Stimulated activated memory B cell treated with anti-CD40 and anti-IgM and Interleukin-4, amounts not matched to agents 10 μg/mL and 1 μg/mL and 100 μg/mL, for 72 hours (primary cell): ENCODE data around the gene PIP4K2C.

Experiments used
- ATAC-seq: fragments of 150-1000 bp; cut with Tn5 transposase; 2 replicates; pipeline ENCODE4 v1.10.0; 2021
- H3K27ac Mint-ChIP-seq: one replicate; pipeline ENCODE4 v1.8.0; 2022; ENCODE audit warnings: mild to moderate bottlenecking, mixed read lengths
- H3K27me3 Mint-ChIP-seq: one replicate; pipeline ENCODE4 v1.8.0; 2022; ENCODE audit warnings: mixed read lengths
- H3K36me3 Mint-ChIP-seq: one replicate; pipeline ENCODE4 v1.8.0; 2022; ENCODE audit warnings: mixed read lengths
- H3K4me1 Mint-ChIP-seq: one replicate; pipeline ENCODE4 v1.8.0; 2022; ENCODE audit warnings: mixed read lengths
- H3K4me3 Mint-ChIP-seq: one replicate; pipeline ENCODE4 v1.8.0; 2022; ENCODE audit warnings: mild to moderate bottlenecking, moderate library complexity, mixed read lengths
- H3K9me3 Mint-ChIP-seq: one replicate; pipeline ENCODE4 v1.8.0; 2022; ENCODE audit warnings: mixed read lengths

PIP4K2C gene

DNA sequence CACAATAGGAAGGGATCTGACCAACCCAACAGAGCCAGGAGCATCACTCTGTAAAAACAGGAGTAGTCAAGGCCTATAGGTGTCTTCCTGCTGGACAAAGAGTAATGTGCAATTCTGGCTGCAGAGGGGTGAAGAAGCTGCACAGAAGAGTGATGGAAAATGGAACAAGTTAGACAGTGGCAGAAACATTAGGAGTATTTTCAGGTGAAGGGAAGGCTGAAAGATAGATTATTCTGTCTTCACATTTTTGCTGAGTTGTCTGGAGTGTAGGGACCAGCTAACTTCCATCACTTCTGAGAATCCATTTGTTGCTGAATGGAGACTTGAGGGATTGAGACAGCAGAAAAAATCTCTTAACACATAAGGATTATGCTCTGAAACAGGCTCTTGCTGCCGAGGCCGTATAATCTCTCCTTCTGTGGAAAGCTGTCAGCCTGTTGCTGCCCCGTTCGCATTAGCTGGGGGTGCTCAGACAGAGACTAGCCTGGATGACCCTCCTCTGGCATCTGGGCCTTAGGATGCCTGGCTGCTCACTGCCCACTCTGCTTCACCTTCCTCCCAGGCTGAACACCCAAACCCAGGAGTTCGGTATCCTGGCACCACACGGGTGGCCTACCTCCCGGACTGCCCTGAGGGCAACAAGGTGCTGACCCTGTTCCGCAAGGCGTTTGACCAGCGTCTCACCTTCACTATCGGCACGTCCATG, 17.1 kb downstream of the PIP4K2C start:
- Mint-ChIP-seq H3K27ac (no peak overlapping the region), H3K36me3 (no peaks in the 10 kb centered on the region), H3K4me3 (no peak overlapping the region), H3K27me3 (peaks cover 64% of the 10 kb centered on the region), H3K9me3 (no peaks in the 10 kb centered on the region), H3K4me1 (peaks cover 24% of the 10 kb centered on the region)
- no peak for ATAC-seq

DNA sequence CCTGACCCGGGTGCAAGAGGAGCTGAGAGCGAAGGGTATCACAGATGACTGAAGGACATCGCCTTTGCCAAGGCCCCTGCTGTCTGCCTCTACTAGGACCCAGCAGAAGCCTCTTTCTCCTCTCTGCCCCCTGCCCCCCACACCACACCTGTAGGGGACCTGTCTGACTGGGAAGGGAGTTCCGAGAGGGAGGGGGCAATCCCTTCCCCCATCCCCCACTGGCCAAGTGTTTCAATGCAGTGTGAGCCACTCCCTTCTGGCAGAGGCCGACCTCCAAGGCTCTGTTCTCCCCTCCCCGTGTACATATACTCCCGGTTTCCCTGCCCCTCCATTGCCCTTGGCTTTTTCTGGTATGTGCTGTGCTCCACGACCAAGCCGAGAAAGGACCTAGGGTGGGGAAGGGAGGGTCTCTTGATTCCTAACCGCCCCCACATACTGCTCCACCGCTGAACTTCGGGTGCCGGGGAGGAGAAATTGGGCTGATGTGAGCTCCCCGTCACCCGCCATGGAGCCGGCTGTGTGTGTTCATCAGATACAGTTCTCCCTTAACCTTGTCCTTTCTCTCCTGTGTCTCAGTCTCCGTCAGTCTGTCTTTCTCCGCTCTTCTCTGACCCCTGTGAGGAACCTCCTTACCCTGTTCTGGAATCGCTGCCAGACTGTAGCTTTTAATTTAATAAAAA, 18.2 kb downstream of the PIP4K2C start:
- H3K9me3 Mint-ChIP-seq = no peaks in the 10 kb centered on the region
- peaks cover 68% of the 10 kb centered on the region for H3K27me3 Mint-ChIP-seq
- no peak overlapping the region for H3K27ac Mint-ChIP-seq
- no peak for ATAC-seq
- H3K36me3 Mint-ChIP-seq = no peaks in the 10 kb centered on the region
- no peak overlapping the region for H3K4me3 Mint-ChIP-seq
- H3K4me1 Mint-ChIP-seq = peaks cover 33% of the 10 kb centered on the region

DNA sequence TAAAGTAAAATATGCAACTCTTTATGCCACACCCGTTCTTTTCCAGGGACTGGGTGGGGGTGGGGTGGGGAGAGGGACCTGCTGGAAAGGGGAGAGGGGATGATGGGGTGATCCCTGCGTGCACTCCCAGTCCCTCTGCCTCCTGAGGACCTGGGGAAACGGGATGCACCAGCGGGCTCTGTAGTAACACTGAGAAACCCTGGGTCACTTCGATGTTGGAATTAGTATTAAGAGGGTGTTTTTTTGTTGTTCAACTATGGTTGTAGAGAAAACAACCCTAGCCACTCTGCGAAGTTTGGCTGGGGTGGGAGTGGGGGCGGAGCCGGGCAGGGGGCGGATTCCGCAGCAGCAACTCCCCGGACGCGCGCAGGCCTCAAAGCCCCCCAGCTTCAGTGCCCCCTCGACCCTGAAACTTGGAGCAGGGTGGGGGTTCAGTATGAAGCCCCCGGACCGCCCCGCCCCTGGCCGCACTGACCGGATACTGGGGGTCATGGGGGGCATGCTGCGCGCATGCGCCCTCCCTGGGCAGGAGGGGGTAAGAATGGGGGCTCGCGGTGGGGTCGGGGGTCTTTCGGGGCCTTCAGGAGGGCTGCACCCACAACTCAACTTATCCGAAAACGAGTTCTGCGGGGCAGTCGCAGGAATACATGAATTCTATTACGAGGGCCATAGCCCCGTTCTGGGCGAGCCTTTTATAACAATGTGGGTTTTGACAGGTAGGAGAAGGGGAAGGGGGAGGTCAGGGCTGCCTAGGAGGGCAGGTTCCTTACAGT, 19.0 kb downstream of the PIP4K2C start:
- no peak for ATAC-seq
- peak overlapping the region; percentile 41 for H3K4me3 Mint-ChIP-seq
- H3K9me3 Mint-ChIP-seq = no peaks in the 10 kb centered on the region
- peaks cover 68% of the 10 kb centered on the region for H3K27me3 Mint-ChIP-seq
- H3K27ac Mint-ChIP-seq = no peak overlapping the region
- peaks cover 33% of the 10 kb centered on the region for H3K4me1 Mint-ChIP-seq
- no peaks in the 10 kb centered on the region for H3K36me3 Mint-ChIP-seq

DNA sequence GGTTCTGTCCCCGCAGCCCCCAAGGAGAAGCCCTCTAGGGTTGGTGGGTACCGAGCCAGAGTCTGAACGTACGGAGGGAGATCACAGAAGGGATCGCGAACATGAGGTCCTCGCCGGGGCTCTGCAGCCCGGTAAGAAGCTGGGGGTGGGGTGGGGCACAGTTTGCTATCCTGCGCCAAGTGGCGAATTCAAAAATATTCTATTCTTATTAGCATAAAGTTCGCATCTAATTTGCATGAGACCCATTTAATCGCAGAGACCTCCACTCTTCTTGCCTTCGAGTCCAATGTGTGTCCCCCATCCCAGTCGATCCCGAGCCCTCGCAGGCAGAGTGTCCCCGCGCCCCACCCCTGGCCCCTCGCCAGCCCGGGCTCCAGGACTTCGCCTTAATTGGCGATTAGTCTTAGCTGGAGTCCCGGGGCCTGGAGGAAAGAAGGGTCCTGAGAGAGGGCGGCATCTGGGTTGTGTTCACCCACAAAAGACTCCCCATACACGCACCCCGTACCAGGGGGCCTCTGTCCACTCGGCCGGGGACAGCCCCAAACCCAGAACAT, 19.6 kb downstream of the PIP4K2C start:
- H3K27ac Mint-ChIP-seq = no peak overlapping the region
- H3K9me3 Mint-ChIP-seq = no peaks in the 10 kb centered on the region
- peaks cover 65% of the 10 kb centered on the region for H3K27me3 Mint-ChIP-seq
- peak overlapping the region; percentile 65 for H3K4me3 Mint-ChIP-seq
- no peak for ATAC-seq
- H3K4me1 Mint-ChIP-seq = peaks cover 37% of the 10 kb centered on the region
- no peaks in the 10 kb centered on the region for H3K36me3 Mint-ChIP-seq

DNA sequence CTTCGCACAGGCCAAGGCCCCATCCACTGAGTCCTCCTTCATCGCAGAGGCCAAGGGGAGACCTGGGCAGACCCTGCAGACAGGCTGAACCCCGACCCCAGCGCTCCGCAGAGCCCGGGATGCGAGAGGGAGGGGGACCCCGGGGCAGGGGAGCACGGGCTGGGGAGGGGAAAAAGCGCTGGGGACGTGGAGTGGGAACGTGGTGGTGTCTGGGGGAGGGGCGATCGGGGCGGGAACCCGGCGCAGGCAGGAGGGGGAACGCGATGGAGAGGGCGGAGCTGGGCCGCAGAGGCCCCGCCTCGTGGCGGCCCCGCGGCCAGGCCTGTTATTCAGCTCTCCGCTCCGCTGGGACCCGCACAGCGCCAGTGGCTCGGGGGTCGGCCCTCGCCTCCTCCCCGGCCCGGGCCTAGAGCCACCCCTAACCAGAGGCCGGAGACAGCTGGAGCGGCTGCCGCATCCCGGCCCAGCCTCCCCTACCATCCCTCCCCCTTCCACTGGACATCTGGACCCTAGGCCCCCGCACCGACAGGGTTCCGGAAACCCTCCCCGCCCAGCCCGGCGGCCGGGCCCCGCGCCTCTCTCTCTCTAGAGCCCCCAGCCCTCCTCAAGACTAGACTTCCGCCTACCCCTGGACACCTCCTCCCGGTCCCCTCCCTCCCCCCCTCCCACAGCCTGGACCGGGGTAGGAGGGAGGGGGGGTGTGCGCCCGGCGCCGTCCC, 20.3 kb downstream of the PIP4K2C start, which contains the start of gene ARHGEF25:
Gene ARHGEF25, plus strand, starts transcription at position 328 of the 719 bp plus-strand sequence. CDS start 460 bp downstream, outside the sequence.
- H3K4me3 Mint-ChIP-seq = peak within 1 kb of the TSS; percentile 65
- ATAC-seq = peak; percentile 22
- peaks cover 44% of the 10 kb centered on the region for H3K4me1 Mint-ChIP-seq
- H3K9me3 Mint-ChIP-seq = no peaks in the 10 kb centered on the region
- H3K27me3 Mint-ChIP-seq = peaks cover 65% of the 10 kb centered on the region
- no peak within 1 kb of the TSS for H3K27ac Mint-ChIP-seq
- no peaks in the 10 kb centered on the region for H3K36me3 Mint-ChIP-seq

DNA sequence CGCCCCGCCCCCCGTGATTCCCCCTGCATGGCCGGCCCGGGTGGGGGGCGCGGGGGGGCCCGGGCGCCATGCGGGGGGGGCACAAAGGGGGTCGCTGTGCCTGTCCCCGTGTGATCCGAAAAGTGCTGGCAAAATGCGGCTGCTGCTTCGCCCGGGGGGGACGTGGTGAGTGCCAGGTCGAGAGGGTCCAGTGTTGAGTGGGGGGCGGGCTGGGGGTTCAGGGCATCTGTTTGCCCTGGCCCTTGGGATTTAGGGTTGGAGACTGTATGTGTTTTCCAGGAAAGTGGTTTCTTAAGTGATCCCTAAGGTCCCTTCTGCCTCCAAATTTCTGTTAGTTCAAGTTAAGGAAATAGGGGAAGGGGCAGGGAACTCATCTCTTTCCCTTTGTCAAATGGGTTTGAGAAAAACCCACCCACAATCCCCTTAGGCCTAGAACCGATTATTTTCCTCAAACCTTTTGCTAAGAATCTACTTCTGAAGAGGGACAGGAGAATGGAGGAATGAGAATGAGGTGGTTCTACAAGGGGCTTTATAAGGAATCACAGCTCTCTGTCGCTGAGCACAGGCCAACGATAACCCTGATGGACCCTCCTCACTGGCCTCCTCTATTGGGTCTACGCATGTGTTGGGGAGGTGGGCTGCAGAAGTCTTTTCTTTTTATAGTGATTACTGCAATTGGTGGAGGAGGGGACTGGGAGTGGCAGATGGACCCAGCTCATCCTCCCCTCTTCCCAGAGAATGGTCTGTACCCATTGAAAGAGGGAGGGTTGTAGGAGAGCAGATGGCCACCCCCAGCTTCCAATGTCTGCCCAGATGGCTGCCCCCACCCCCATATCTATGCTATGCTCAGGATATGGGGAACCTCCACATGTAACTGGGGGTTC, 21.1 kb downstream of the PIP4K2C start:
- Mint-ChIP-seq H3K27ac (no peak overlapping the region), H3K9me3 (no peaks in the 10 kb centered on the region), H3K4me3 (no peak overlapping the region), H3K36me3 (no peaks in the 10 kb centered on the region), H3K27me3 (peaks cover 67% of the 10 kb centered on the region), H3K4me1 (peaks cover 49% of the 10 kb centered on the region)
- no peak for ATAC-seq

DNA sequence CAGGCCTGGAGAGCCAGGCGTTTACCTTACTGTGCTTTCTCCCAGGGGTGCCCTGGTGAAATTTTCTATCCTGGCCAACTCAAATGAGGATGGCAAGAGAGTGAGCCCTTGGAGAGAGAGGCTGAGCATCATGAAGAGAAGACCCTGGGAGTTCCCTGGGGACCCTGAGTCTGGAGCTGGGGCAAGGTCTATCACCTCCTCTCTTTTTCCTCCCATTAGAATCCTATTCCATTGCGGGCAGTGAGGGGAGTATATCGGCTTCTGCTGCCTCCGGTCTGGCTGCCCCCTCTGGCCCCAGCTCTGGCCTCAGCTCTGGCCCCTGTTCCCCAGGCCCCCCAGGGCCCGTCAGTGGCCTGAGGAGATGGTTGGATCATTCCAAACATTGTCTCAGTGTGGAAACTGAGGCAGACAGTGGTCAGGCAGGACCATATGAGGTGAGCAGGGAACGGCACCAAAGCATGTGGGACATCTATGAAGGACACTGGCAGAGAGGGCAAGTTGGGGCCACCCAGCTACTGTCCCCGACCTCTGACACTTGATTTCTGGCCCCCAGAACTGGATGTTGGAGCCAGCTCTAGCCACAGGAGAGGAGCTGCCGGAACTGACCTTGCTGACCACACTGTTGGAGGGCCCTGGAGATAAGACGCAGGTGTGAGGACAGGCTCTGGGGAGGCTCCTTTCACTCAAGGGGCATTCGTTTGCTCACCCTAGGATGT, 21.9 kb downstream of the PIP4K2C start:
- Mint-ChIP-seq H3K27me3 (peaks cover 75% of the 10 kb centered on the region), H3K27ac (no peak overlapping the region), H3K36me3 (no peaks in the 10 kb centered on the region), H3K4me3 (no peak overlapping the region), H3K9me3 (no peaks in the 10 kb centered on the region), H3K4me1 (peaks cover 49% of the 10 kb centered on the region)
- ATAC-seq = no peak

DNA sequence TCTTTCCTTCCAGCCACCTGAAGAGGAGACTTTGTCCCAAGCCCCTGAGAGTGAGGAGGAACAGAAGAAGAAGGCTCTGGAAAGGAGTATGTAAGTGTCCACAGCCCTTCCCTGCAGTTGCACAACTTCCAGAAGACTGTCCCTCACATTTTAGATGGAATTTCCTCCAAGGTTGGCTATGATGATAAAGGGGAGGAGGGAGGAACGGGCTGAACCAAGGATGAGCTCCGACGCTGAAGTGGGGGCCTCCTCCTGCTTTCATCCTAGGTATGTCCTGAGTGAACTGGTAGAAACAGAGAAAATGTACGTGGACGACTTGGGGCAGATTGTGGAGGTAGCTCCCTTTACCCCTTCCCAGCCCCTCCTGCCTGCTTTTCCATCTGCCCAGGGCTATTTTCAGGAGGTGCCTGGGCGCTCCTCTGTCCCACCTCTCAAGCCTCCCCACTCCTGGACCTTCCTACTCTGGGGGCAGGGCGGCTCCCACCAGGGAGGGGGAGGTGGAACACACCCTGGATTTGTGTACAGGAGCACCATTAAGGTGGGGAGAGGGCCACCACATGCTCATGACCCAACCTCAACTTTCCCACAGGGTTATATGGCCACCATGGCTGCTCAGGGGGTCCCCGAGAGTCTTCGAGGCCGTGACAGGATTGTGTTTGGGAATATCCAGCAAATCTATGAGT, 22.6 kb downstream of the PIP4K2C start:
- no peaks in the 10 kb centered on the region for H3K9me3 Mint-ChIP-seq
- no peaks in the 10 kb centered on the region for H3K36me3 Mint-ChIP-seq
- no peak overlapping the region for H3K4me3 Mint-ChIP-seq
- H3K4me1 Mint-ChIP-seq = peaks cover 49% of the 10 kb centered on the region
- no peak for ATAC-seq
- no peak overlapping the region for H3K27ac Mint-ChIP-seq
- H3K27me3 Mint-ChIP-seq = peaks cover 78% of the 10 kb centered on the region

DNA sequence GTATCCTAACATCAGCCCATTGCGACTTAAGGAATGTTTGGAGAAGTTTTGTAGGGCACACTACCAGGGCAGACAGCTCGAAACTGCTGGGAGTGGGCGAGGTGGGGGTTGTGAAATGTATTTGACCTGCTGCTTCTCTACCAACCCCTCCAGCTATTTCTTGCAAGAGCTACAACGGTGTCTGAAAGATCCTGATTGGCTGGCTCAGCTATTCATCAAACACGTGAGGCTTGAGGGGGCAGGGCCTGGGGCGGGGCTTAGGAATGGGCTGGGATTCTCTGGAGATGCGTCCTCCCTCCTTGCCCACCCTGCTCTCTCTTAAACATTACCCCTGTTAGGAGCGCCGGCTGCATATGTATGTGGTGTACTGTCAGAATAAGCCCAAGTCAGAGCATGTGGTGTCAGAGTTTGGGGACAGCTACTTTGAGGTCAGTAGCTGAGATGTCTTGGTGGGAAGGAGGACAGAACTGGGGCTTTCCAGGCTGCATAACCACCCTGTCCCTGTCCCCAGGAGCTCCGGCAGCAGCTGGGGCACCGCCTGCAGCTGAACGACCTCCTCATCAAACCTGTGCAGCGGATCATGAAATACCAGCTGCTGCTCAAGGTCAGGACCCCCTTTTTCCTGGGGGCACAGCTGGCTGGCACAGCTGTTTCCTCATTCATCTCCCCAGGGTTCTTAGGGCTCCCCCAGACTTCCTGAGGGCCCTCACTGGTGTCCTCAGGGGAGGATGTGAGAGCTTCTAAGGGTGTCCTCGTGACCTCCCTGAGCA, 23.4 kb downstream of the PIP4K2C start:
- Mint-ChIP-seq H3K27me3 (peaks cover 78% of the 10 kb centered on the region), H3K4me1 (peaks cover 56% of the 10 kb centered on the region)
- peak; percentile 88 for ATAC-seq

DNA sequence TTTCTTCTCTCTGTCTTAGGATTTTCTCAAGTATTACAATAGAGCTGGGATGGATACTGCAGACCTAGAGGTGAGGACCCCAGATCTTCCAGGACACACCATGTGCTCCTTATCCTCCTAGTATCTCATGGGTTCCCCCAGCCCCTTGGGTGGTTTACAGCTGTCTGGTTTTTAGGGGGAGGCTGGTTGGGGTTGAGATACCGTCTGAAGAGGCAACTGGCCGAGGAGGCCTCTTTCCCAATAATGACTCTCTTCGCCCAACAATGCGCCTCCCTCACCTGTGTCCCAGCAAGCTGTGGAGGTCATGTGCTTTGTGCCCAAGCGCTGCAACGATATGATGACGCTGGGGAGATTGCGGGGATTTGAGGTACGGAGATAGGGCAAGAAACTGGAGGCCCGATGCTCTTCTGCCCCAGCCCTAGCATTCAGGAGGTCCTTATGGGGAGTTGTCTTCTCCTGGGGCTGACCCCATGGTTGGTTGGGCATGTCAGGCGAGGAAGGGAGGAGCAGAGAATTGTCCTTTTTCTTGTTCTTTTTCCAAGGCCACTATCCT, 24.0 kb downstream of the PIP4K2C start:
- Mint-ChIP-seq H3K4me3 (no peak overlapping the region), H3K4me1 (peaks cover 61% of the 10 kb centered on the region), H3K9me3 (no peaks in the 10 kb centered on the region), H3K27ac (no peak overlapping the region), H3K27me3 (peaks cover 76% of the 10 kb centered on the region), H3K36me3 (no peaks in the 10 kb centered on the region)
- ATAC-seq = peak; percentile 2

More for the DNA sequence above, 23.4 kb downstream of the PIP4K2C start:
- Mint-ChIP-seq H3K36me3 (no peaks in the 10 kb centered on the region), H3K9me3 (no peaks in the 10 kb centered on the region), H3K27ac (no peak overlapping the region), H3K4me3 (peak overlapping the region; percentile 29)

DNA sequence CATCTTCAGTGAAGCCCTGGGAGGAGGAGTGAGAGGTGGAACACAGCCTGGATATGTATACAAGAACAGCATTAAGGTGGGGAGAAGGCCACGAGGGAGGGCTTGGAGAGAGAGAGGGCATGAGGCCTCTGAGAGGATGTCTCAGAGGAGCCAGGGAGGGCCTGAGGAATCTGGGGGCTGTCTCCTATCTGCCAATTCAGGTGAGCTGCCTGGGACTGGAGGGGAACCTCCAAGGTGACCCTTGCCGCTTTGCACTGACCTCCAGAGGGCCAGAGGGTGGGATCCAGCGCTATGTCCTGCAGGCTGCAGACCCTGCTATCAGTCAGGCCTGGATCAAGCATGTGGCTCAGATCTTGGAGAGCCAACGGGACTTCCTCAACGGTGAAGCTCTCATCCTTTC, 24.6 kb downstream of the PIP4K2C start:
- Mint-ChIP-seq H3K27ac (no peak overlapping the region), H3K9me3 (no peaks in the 10 kb centered on the region), H3K36me3 (no peaks in the 10 kb centered on the region), H3K27me3 (peaks cover 76% of the 10 kb centered on the region), H3K4me1 (peaks cover 61% of the 10 kb centered on the region), H3K4me3 (no peak overlapping the region)
- ATAC-seq = no peak

DNA sequence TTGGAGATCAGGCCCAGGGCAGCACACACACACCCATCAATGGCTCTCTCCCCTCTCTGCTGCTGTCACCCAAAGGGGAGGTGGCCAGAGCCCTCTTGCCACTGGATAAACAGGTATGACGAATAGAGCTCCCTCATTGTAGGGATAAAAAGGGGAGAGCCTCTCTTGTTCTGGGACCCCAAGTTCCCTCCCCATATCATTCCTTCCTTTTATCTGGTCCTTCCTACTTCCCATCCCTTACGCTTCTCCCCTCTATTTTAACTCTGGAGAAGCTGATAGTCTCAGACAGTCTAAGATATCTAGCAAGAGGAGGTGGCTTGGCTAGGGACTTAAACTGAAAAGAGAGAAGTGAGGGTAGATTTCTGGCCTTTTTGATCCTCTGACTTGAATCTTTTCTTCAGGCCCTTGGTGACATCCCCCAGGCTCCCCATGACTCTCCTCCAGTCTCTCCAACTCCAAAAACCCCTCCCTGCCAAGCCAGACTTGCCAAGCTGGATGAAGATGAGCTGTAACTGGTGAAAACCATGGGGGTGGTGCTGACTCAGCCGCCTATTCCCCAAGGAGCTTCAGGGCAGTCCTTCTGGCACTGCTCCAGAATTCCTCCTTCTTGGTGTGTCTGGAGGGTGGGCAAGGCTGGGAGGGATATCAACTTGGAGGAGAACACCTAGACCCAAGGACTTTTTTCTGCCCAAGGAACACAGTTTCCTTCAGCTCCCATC, 25.6 kb downstream of the PIP4K2C start:
- Mint-ChIP-seq H3K4me3 (no peak overlapping the region), H3K27ac (no peak overlapping the region), H3K27me3 (peaks cover 77% of the 10 kb centered on the region), H3K4me1 (peaks cover 64% of the 10 kb centered on the region), H3K9me3 (no peaks in the 10 kb centered on the region), H3K36me3 (no peaks in the 10 kb centered on the region)
- no peak for ATAC-seq
